Right lung (tissue), 5 donors: ENCODE results near the gene IGFLR1. TPM values are rescaled to one million over a fixed set of nuclear protein-coding genes. Genes with fewer than 3 reads are reported as not detected.
A peak's percentile ranks its signal among the peaks of the same experiment; 100 is the strongest.
"Not testable (repeated sequence)": the region's sequence is repeated elsewhere in the genome, so short reads cannot be mapped to it uniquely, and the experiment has no call there.

ENCODE experiments used
- DNase-seq, 2 donors: peaks; one replicate each; pipeline ENCODE4 v3.0.0-alpha.2; 2013
- polyA plus RNA-seq, 5 donors: library from polyadenylated mRNA; unstranded; fragments of 120-200 nt; gene quantifications; one replicate each; pipeline versions ENCODE4 v1.2.1 to v1.2.3, GENCODE V29; 2013; ENCODE audit warnings: inconsistent platforms in 1 of 5, low replicate concordance in 1 of 5; ENCODE audit not compliant: insufficient read length in 5 of 5, insufficient read depth in 1 of 5

Gene IGFLR1
- polyA plus RNA-seq, 5 donors = 3.1 to 7.1 (median 4.1) TPM

- DNase-seq = no peak
These were observed 36.8 kb upstream of the IGFLR1 start for GRCh38 chr19:35779033-35779432.

DNA sequence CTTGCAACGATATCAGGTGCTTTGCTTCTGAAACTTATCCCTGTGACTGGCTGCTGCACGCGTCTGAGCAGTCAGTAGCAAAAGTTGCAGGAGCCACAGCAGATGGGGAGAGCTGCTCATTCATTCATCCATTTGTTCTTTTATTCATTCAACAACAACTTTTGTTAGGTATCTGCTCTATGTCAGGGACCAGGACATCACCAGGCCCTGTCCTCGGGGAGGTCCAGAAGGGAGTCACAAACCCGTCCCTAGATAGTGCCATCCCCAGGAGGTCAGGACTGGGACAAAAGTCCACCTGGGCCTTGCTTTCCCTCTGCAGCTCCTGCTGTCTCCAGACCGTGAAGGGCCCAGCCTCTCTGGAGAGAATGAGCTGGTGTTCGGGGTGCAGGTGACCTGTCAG is 35.7 kb upstream of the IGFLR1 start:
- DNase-seq = no peak

DNA sequence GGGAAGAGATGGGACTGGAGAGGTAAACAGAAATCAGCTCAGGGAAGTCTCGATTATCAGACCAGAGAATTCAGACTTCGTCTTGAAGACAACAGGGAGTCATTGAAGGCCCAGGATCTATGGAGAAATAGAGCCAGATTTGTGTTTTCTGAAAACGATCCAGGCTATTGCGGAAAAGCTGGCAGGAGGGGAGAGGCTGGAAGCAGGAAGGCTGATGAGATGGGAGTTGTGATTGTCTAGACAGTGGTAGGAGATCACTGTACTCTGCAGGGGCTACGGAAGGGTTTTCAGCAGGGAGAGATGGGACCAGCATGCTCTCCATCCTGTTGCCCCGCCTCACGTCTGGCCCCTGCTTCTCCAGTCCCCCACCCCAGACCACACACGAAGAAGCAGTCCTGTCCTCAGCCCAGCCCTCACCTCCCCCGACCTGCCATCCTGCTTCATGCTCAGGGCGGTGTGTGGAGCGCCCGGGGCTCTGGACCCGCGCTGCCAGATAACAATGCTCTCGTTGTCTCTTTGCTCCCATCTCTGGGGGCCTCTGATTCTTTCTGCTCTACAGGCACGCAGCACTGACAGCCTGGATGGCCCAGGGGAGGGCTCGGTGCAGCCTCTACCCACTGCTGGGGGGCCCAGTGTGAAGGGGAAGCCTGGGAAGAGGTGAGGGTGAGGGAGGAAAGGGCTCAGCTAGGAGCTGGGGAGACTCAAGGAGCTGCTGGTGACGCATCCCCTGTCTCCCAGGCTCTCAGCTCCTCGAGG is 35.0 kb upstream of the IGFLR1 start:
- DNase-seq = peak in 1 of 2 donors; percentile 15

- DNase-seq = no peak
These were observed 34.0 kb upstream of the IGFLR1 start for GRCh38 chr19:35776102-35776788.

DNA sequence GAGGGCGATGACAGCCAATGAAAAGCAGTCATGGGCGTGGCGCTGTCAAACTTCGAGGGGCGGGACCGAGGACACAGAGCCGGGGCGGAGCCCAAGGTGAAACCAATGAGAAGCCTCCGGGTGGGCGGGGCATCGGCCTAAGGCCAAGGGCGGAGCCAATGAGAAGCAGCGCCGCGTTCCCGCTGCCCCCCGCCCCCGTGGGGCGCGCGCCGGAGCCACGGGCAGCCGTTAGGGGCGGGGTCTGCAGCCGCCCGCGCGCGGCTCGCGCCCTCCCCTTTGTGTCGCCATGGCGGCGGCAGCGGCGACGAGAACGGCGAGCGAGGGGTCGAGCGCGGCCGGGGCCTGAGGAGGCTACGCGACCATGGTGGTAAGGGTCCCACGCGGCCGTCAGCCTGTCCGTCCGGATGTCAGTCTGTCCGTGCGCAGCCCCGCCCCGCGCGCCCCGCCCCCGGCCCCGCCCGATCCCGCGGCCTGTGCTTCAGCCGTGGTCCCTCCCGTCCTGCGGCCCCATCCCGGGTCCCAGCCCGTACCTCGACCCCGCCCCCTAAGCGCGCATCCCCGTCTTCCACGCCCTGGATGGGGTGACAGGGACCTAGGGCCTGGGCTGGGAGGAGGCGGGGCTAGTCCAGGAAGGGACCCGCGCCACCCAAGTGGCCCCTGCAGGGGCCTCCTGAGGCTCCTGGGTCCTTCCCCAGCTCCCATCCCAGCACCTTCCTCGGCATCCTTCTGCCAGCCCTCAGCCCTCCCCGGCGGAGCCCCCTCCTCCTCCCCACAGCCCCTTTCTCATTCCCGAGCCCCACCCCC is 33.2 kb upstream of the IGFLR1 start, which contains the start of gene ARHGAP33:
Gene ARHGAP33, plus strand, starts transcription at position 267 of the 804 bp plus-strand sequence. Its CDS starts 95 bp downstream, at position 362.
- DNase-seq = peak; percentile 97 to 98

- DNase-seq = no peak
These were observed 32.7 kb upstream of the IGFLR1 start for GRCh38 chr19:35775046-35775297.

GRCh38 chr19:35774274-35775045 is 32.2 kb upstream of the IGFLR1 start:
- no peak for DNase-seq

DNA sequence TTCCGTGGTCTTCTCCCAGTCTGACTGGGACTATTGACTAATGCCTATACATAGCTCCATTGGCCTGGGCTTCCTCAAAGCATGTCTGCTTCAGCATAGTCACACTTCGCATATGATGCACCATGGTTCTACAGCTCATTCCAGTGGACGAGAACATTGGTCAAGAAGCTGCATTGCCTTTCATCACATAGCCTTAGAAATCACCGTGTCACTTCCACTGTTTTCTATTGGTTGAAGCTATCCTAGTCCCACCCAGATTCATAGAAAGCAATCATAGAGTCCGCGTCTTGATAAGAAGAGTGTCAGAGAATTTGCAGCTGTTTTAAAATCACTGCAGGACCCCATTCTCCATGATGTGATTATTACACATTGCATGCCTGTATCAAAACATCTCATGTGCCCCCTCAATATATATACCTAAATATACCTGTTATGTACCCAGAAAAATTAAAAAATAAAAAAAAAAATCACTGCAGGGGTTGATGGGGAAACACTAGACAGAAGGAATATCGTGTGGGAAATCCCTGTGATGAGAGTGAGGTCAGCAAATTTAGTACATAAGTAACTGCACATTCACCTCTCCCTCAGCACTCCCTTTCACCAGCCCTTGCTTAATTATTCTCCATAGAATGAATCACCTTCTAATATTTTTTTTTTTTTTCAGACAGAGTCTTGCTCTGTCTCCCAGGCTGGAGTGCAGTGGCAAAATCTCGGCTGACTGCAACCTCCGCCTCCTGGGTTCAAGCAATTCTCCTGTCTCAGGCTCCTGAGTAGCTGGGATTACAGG is 31.0 kb upstream of the IGFLR1 start:
- DNase-seq = peak in 1 of 2 donors; percentile 23

GRCh38 chr19:35772362-35772761 is 30.1 kb upstream of the IGFLR1 start:
- not testable (repeated sequence) for DNase-seq

- DNase-seq = no peak
These were observed 25.8 kb upstream of the IGFLR1 start for GRCh38 chr19:35768082-35768421.

- peak in 1 of 2 donors; percentile 26 for DNase-seq
These were observed 25.2 kb upstream of the IGFLR1 start for GRCh38 chr19:35767288-35768081.

DNA sequence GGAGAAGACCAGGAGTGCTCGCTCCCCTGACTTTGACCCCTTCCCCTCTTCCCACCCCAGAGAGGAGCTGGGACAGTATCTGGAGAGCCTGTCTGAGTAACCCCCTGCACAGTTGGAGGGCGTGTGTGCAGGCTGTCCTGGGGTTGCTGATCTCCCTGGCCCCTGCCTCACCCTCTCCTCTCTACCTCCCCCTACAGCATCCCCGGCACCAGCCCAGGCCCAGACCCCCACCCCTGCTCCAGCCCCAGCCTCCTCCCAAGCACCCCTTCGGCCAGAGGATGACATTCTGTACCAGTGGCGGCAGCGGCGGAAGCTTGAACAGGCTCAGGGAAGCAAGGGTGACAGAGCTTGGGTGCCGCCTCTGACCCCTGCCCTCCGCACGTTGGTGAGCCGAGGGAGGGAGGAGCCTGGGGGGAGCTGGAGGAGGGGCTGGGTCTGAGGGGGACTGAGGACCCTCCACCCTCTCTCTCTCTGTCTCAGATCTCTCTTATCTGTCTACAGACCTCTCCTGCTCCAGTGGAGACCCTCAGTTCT is 24.4 kb upstream of the IGFLR1 start:
- no peak for DNase-seq

- no peak for DNase-seq
These were observed 22.4 kb upstream of the IGFLR1 start for GRCh38 chr19:35764432-35765315.

DNA sequence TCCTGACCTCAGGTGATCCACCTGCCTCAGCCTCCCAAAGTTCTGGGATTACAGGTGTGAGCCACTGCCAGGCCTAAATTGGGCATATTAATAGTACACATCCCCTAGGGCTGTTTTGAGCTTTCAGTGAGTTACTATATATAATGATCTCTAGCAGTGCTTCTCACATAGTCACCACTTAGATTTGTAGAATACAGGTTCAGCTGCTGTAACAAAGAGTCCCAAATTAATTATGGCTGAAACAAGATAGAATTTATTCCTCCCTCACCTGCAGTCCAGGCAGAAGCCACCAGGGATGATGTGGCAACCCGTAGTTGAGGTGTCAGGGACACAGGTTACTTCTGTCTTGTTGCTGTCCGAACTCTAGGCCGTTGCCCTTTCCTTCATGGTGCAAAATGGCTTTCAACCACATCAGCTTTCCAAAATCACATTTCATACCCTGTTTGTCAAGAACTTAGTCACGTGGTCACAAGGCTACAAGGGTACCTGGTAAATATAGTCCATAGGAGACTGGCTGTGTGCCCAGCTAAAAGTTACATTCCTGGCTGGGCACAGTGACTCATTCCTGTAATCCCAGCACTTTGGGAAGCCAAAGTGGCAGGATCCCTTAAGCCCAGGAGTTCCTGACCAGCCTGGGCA is 18.6 kb upstream of the IGFLR1 start:
- no peak for DNase-seq

DNA sequence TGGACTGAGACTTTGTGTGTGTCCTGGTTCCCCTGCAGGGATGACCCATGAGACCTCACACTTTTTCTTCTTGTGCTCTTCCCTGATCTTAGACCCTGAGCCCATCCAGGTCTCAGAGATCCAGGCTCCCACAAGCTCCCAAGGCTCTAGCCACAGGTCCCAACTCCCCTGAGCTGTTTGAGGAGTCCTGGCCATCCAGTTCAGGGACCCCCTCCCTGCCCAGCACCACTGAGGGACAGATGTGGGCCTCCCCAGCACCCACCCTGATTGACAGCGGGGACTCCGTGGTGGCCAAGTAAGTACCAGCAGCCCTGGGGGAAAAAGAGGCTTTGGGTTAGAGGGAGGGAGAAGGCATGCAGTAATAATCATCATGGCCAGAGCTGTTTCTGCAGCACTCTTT is 17.4 kb upstream of the IGFLR1 start:
- DNase-seq = no peak

- peak; percentile 97 to 98 for DNase-seq
These were observed 15.7 kb upstream of the IGFLR1 start, which contains the start of gene PROSER3 for GRCh38 chr19:35757749-35758608. TSS of gene PROSER3 (plus strand) at chr19:35758176. CDS start at chr19:35758216, 40 bp downstream.

GRCh38 chr19:35757231-35757748 is 15.0 kb upstream of the IGFLR1 start:
- peak; percentile 87 to 88 for DNase-seq
